Peyer's patch (tissue), 4 donors: ENCODE data around the gene PTGIR. TPM values are rescaled to one million over a fixed set of nuclear protein-coding genes. Genes with fewer than 3 reads are reported as not detected.
A peak's percentile ranks its signal among the peaks of the same experiment; 100 is the strongest.

Experiments
- DNase-seq, 3 donors: peaks; one replicate each; pipeline ENCODE4 v3.0.0-alpha.2; 2017 to 2019
- H3K27ac ChIP-seq, 4 donors: fragments of 200-600 bp; sonication (generic); one replicate each; pipeline ENCODE4 v1.5.1; 2016 to 2019
- H3K27me3 ChIP-seq, 2 donors: fragments of 200-600 bp; sonication (generic); one replicate each; pipeline ENCODE4 v1.5.1; 2019
- H3K36me3 ChIP-seq, 3 donors: fragments of 200-600 bp; sonication (generic); one replicate each; pipeline ENCODE4 v1.5.1; 2016 to 2019
- H3K4me1 ChIP-seq, 4 donors: fragments of 200-600 bp; sonication (generic); one replicate each; pipeline ENCODE4 v1.5.1; 2016 to 2019
- H3K4me3 ChIP-seq, 4 donors: fragments of 200-600 bp; sonication (generic); 1 replicate in 3 of 4; 2 replicates in 1 of 4; pipeline ENCODE4 v1.5.1; 2016 to 2019; ENCODE audit warnings: mild to moderate bottlenecking in 1 of 4
- H3K9me3 ChIP-seq, 4 donors: fragments of 200-600 bp; sonication (generic); one replicate each; pipeline ENCODE4 v1.5.1; 2016 to 2019; ENCODE audit warnings: mild to moderate bottlenecking in 1 of 4
- POLR2A ChIP-seq, 2 donors: fragments of 450-650 bp; IDR thresholded peaks; one replicate each; pipeline ENCODE4 v1.5.1; 2017; ENCODE audit warnings: antibody characterized with exemption in 2 of 2, mild to moderate bottlenecking in 2 of 2, moderate library complexity in 2 of 2
- total RNA-seq, 4 donors: library from RNA; depleted of rRNA; stranded (reverse); fragments of >200 nt; gene quantifications; one replicate each; pipeline ENCODE4 v1.1.0, GENCODE V29; 2016
- TF ChIP-seq, protein P1 (sequence below), 6 experiments: fragments of 450-650 bp in 4 of 6; fragments of 200-600 bp in 2 of 6; sonication (generic) in 1 of 6; IDR thresholded peaks; one replicate each; pipeline ENCODE4 v1.5.1; 2017 to 2019; ENCODE audit warnings: antibody characterized with exemption in 6 of 6, mild to moderate bottlenecking in 3 of 6, moderate library complexity in 1 of 6

Gene PTGIR
- total RNA-seq, 4 donors from 2014 or later: 3.4 to 5.8 TPM; not detected in 2

DNA sequence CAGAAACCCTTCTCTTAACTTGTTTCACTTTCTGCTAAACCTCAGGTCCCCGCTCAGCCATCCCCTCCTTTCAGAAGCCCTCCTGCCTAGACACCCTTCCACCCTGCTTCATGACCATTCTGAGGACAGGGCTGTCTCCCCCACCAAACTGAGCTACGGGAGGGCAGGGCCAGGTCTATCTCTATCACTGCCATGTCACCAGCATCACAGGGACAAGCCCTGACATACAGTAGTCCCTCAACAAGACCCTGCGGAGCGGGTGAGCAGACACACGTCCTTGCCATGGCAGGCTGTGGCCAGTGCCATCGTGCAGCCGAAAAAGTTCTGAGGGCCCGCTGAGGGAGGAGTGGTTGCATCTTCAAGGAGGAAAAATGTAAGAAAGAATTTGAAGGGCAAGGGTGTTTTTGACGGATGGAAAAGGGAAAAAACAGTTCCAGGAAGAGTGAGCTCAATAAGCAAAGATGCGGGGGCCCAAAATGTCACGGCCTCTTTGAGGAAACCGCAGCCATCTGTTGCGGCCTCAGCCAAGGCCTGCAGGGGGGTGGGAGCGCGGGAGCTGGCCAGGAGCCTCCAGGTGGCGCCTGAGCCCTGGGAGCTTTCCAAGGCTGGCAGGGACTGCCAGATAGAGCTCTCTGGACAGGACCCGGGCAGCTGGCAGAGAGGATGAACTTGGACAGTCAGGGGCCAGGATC, 8.1 kb downstream of the PTGIR start:
- no peaks in the 10 kb centered on the region for H3K9me3 ChIP-seq
- no peak for TF ChIP-seq POLR2A (IDR thresholded peaks at IDR 0.05)
- TF ChIP-seq, protein P1, sequence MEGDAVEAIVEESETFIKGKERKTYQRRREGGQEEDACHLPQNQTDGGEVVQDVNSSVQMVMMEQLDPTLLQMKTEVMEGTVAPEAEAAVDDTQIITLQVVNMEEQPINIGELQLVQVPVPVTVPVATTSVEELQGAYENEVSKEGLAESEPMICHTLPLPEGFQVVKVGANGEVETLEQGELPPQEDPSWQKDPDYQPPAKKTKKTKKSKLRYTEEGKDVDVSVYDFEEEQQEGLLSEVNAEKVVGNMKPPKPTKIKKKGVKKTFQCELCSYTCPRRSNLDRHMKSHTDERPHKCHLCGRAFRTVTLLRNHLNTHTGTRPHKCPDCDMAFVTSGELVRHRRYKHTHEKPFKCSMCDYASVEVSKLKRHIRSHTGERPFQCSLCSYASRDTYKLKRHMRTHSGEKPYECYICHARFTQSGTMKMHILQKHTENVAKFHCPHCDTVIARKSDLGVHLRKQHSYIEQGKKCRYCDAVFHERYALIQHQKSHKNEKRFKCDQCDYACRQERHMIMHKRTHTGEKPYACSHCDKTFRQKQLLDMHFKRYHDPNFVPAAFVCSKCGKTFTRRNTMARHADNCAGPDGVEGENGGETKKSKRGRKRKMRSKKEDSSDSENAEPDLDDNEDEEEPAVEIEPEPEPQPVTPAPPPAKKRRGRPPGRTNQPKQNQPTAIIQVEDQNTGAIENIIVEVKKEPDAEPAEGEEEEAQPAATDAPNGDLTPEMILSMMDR (IDR thresholded peaks at IDR 0.05): peak in 4 of 6 experiments; percentile 33 to 66 (median 59)
- no peaks in the 10 kb centered on the region for H3K27me3 ChIP-seq
- peak in 2 of 3 donors; percentile 43 to 79 for DNase-seq
- peak overlapping the region in 1 of 4 donors; percentile 52 for H3K27ac ChIP-seq
- no peaks in the 10 kb centered on the region for H3K36me3 ChIP-seq
- peaks cover 0 to 39% (median 15%) of the 10 kb centered on the region in 4 donors for H3K4me1 ChIP-seq
- no peak overlapping the region for H3K4me3 ChIP-seq

DNA sequence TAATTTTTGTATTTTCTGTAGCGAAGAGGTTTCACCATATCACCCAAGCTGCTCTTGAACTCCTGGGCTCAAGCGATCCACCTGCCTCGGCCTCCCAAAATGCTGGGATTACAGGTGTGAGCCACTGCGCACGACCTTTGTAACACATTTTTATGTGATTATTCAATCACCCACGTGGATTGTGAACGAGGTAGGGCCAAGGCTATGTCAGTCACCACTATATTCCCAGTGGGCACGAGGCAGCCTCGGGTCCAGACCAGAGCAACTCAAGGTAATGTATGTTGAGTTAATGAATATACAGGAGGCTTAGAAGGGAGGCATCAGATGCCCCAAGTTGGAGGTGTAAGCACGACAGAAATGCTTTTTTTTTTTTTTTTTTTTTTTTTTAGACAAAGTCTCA, 8.9 kb downstream of the PTGIR start:
- peak in 1 of 3 donors; percentile 35 for DNase-seq
- TF ChIP-seq, protein P1 (IDR thresholded peaks at IDR 0.05): no peak
- no peak for TF ChIP-seq POLR2A (IDR thresholded peaks at IDR 0.05)
- Histone ChIP-seq H3K36me3 (no peaks in the 10 kb centered on the region), H3K27ac (no peak overlapping the region), H3K27me3 (no peaks in the 10 kb centered on the region), H3K9me3 (no peaks in the 10 kb centered on the region), H3K4me3 (no peak overlapping the region), H3K4me1 (peaks cover 0 to 45% (median 17%) of the 10 kb centered on the region in 4 donors)

DNA sequence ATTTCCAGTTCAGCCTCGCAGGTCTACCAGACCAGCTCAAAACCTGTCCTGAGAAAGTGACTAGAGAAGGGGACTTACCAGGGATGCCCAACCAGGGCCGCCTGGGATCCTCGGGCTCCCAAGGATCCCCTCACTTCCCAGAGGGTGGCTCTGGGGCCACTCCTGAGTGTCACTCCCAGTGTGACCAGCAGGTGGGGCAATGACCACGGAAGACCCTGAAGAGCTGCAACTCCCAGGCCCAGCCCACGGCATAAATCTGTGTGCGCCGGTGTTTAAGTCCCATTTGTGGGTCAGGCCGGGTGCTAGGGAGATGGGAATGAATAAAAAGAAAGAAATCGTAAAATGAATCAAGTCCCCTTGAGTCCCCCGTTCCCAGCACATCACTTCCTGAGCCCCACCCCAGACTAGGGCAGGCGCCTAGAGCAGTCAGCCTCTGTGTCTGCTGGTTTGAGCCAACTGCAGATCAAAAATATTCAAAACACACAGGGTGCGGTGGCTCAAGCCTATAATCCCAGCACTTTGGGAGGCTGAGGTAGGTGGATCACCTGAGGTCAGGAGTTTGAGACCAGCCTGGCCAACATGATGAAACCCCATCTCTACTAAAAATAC, 10.7 kb downstream of the PTGIR start:
- peak; percentile 84 to 95 (median 87) for DNase-seq
- no peak overlapping the region for H3K4me3 ChIP-seq
- H3K27ac ChIP-seq: no peak overlapping the region
- H3K36me3 ChIP-seq: peaks cover 0 to 13% (median 0%) of the 10 kb centered on the region in 3 donors
- no peaks in the 10 kb centered on the region for H3K9me3 ChIP-seq
- no peaks in the 10 kb centered on the region for H3K27me3 ChIP-seq
- peaks cover 0 to 35% (median 14%) of the 10 kb centered on the region in 4 donors for H3K4me1 ChIP-seq
- TF ChIP-seq, protein P1 (IDR thresholded peaks at IDR 0.05): peak; percentile 83 to 88 (median 86)
- TF ChIP-seq POLR2A (IDR thresholded peaks at IDR 0.05): no peak

DNA sequence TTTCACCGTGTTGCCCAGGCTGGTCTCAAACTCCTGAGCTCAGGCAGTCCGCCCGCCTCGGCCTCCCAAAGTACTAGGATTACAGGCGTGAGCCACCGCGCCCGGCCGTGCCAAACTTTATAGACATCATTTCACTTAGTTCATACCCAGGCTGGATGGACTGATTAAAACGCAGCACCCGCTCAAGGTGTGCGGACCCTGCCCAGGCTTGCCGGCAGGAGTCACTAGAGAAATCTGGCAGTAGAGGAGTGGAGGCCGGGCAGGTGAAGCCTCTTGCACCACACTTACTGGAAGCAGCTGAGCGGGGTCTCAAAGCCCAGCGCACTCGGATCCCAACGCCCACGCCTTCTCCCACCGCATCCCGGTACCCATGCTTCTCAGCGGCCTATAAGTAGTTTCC, 11.4 kb downstream of the PTGIR start:
- DNase-seq: no peak
- TF ChIP-seq, protein P1 (IDR thresholded peaks at IDR 0.05): no peak
- TF ChIP-seq POLR2A (IDR thresholded peaks at IDR 0.05): no peak
- Histone ChIP-seq H3K4me3 (no peak overlapping the region), H3K36me3 (peaks cover 0 to 20% (median 0%) of the 10 kb centered on the region in 3 donors), H3K27ac (no peak overlapping the region), H3K4me1 (peaks cover 0 to 28% (median 14%) of the 10 kb centered on the region in 4 donors), H3K9me3 (no peaks in the 10 kb centered on the region), H3K27me3 (no peaks in the 10 kb centered on the region)

DNA sequence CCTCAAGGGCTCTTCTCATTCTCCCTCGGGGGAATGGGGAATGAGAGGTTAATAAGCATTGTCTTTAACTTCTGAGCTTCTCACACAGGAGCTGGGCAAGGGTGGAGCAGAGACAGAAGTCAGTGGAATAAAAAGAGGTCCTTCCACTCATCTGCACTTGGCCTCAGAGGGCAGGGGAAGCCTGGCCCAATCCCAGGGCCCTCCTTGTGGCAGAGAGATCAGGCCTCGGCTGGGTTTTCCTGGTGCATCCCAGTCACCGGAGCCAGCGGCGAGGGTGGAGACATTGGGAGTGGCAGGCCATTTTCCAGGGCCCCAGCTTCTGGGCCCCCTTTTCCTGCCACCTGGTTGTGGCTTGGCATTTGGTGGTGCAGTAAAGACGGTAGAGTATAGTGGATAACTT, 13.1 kb downstream of the PTGIR start:
- Histone ChIP-seq H3K4me3 (no peak overlapping the region), H3K27me3 (no peaks in the 10 kb centered on the region), H3K9me3 (no peaks in the 10 kb centered on the region), H3K4me1 (peaks cover 0 to 17% (median 11%) of the 10 kb centered on the region in 4 donors), H3K36me3 (peaks cover 0 to 37% (median 0%) of the 10 kb centered on the region in 3 donors), H3K27ac (peak overlapping the region in 3 of 4 donors; percentile 34 to 49 (median 36))
- peak in 1 of 3 donors; percentile 44 for DNase-seq
- TF ChIP-seq POLR2A (IDR thresholded peaks at IDR 0.05): no peak
- TF ChIP-seq, protein P1 (IDR thresholded peaks at IDR 0.05): no peak
